Activated CD8-positive, alpha-beta T cell treated with anti-CD3 and anti-CD28 coated beads, Interleukin-2, amount 10 ng/mL, durations not matched to agents 7 days and 5 days (primary cell): ENCODE measurements around the gene RPL19. TPM values are rescaled to one million over a fixed set of nuclear protein-coding genes. Genes with fewer than 3 reads are reported as not detected.
A peak's percentile ranks its signal among the peaks of the same experiment; 100 is the strongest.

Experiments used
- ATAC-seq: fragments of 150-1000 bp; cut with Tn5 transposase; one replicate; pipeline ENCODE4 v1.10.0; 2021; ENCODE audit warnings: moderate library complexity
- CTCF ChIA-PET: fragments of 350-600 bp; sonication (Branson Sonifier 250); formaldehyde crosslinking; loops from one replicate; lab custom pipeline; 2021; ENCODE audit warnings: antibody characterized with exemption; lab: Charles Lee
- POLR2A ChIA-PET: fragments of 350-600 bp; sonication (Branson Sonifier 250); formaldehyde crosslinking; loops from one replicate; lab custom pipeline; 2021; ENCODE audit warnings: antibody characterized with exemption; lab: Charles Lee
- DNase-seq: peaks from one replicate; pipeline ENCODE4 v3.0.0-alpha.2; 2020
- H3K27ac Mint-ChIP-seq: one replicate; pipeline ENCODE4 v1.8.0; 2021; ENCODE audit warnings: mild to moderate bottlenecking, mixed read lengths
- H3K27me3 Mint-ChIP-seq: one replicate; pipeline ENCODE4 v1.8.0; 2021; ENCODE audit warnings: low read depth, mixed read lengths
- H3K36me3 Mint-ChIP-seq: one replicate; pipeline ENCODE4 v1.8.0; 2021; ENCODE audit warnings: low read depth, mixed read lengths
- H3K4me1 Mint-ChIP-seq: one replicate; pipeline ENCODE4 v1.8.0; 2021; ENCODE audit warnings: low read depth, mixed read lengths
- H3K4me3 Mint-ChIP-seq: one replicate; pipeline ENCODE4 v1.8.0; 2021; ENCODE audit warnings: mild to moderate bottlenecking, mixed read lengths
- H3K9me3 Mint-ChIP-seq: one replicate; pipeline ENCODE4 v1.8.0; 2022; ENCODE audit warnings: mixed read lengths; ENCODE audit not compliant: insufficient read depth
- total RNA-seq, 2 experiments: library from RNA; stranded (reverse); gene quantifications; one replicate each; pipeline ENCODE4 v1.2.3, GENCODE V29; 2021

RPL19 gene
- total RNA-seq, 2 experiments from 2014 or later = 1,896 to 1,946 TPM

DNA sequence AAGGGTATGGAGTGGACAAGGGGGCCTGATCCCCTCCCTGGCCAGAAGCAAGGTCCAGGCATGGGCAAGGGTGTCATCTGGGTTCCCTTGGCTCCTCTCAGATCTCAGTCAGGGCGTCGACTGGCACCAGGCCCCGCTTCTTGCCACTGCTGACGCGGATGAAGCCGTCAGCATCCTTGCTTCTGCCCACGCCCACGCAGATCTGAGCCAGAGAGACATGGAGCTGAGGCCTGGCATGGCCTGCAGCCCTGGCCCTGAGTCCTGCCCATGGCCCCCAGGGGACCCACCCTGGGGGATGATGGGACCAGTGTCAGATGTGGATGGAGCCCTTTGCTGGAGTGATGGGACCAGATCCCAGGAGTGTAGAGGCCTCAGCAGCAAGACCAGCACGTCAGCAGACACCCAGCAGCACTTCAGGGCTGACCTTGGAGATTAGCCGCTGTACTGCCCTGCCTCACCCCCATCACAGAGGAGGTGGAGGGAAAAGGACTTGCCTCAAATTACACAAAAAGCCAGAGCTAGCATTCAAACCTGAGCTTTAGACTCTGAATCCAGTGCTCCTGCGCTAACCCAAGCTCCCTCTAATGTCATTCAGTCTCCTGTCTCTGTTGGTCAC is 12.2 kb downstream of the RPL19 start:
- no peak for ATAC-seq
- peaks cover 26% of the 10 kb centered on the region for H3K4me1 Mint-ChIP-seq
- H3K36me3 Mint-ChIP-seq = no peaks in the 10 kb centered on the region
- H3K27ac Mint-ChIP-seq = no peak overlapping the region
- H3K9me3 Mint-ChIP-seq = no peaks in the 10 kb centered on the region
- CTCF ChIA-PET = interaction anchor here (1.0 to 1.3 kb wide), 3 partner anchors 25 to 230 kb away, joined by 3 to 4 read pairs (median 4); no protein-coding TSS in a partner anchor
- POLR2A ChIA-PET = no interaction called here
- no peak overlapping the region for H3K4me3 Mint-ChIP-seq
- DNase-seq = no peak
- peaks cover 23% of the 10 kb centered on the region for H3K27me3 Mint-ChIP-seq

DNA sequence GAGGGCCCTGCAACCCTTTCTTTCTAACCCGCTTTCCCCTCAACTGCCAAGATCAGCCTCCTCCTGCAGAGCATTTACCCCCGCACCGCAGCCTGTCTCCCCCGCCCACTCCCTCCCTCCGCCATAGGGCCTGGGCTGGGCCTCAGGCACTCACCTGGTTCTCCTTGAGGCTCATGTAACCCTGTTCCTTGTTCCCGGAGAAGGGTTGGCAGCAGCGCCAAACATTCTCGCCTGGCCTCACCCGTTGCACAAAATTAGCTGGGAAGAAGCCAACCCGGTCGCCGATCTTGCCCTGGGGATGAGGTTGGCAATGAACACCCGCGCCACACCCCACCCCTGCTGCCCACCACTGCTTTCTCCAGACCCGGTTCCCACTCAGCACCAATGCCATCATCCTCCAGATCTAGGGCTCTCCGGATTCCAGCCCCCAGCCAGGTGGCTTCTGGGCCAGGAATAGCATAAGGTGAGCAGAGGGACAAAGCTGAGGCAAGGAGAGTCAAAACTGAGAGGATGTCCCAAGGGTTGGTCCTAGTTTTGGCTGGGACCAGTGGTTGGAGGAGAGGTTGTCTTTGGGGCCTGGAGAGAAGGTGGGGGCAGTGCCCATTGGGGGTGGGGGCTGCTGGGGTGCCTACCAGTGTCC is 12.9 kb downstream of the RPL19 start:
- Mint-ChIP-seq H3K27ac (no peak overlapping the region), H3K4me3 (no peak overlapping the region), H3K4me1 (peaks cover 24% of the 10 kb centered on the region), H3K36me3 (no peaks in the 10 kb centered on the region), H3K27me3 (peaks cover 27% of the 10 kb centered on the region), H3K9me3 (no peaks in the 10 kb centered on the region)
- no peak for ATAC-seq
- no peak for DNase-seq
- CTCF ChIA-PET = interaction anchor here (1.0 to 1.3 kb wide), 4 partner anchors 24 to 230 kb away, joined by 3 to 4 read pairs (median 4); no protein-coding TSS in a partner anchor
- POLR2A ChIA-PET = no interaction called here

DNA sequence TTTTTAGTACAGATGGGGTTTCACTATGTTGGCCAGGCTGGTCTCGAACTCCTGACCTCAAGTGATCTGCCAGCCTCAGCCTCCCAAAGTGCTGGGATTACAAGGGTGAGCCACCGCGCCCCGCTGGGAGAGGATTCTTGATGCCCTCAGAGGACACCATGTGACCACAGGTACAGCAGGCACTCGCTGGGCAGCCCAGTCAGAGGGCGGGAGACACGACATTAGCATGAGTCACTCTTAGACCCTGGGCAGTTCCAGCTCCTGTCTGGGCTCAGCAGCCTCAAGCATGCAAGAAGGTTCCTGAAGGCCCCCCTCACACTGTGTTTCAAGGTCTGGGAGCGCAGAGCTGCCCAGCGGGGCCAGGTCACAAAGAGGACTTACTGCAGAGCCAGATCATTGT is 13.8 kb downstream of the RPL19 start:
- peaks cover 33% of the 10 kb centered on the region for H3K27me3 Mint-ChIP-seq
- no peaks in the 10 kb centered on the region for H3K36me3 Mint-ChIP-seq
- DNase-seq (no peak), ATAC-seq (no peak)
- no peak overlapping the region for H3K4me3 Mint-ChIP-seq
- no peaks in the 10 kb centered on the region for H3K9me3 Mint-ChIP-seq
- ChIA-PET POLR2A (no interaction called here), CTCF (interaction anchor here (0.8 to 1.2 kb wide), 2 partner anchors 22 to 49 kb away, joined by 3 read pairs; no protein-coding TSS in a partner anchor)
- H3K27ac Mint-ChIP-seq = no peak overlapping the region
- peaks cover 15% of the 10 kb centered on the region for H3K4me1 Mint-ChIP-seq

DNA sequence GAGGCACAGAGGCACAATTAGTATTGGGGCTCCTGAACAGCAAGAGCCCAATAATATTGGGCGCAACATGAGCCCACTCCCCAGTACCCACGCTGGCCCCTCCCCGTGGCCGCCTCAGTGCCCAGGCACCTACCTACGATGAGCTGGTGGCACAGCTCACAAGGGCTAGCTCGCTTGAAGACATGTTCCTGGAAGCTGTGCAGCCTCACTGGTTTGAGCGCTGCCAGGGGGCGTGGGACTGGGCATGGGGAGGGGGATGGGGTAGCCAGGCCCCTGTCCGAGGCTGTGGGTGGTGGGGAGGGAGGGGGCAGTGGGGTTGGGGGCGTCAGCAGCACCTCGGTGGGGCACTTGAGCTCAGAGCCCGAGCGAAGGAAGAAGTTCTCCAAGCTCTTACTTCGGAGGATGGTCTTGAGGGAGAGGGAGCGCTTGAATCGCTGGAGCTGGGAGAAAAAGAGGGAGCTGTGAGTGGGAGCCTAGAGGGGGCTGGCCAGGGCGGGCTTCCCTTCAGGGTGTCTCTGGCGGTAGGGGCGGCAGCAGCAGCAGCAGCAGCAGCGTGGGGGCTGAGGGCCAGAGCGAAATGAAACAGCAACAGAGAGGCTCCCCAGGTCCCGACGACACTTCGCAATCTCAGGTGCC is 17.8 kb downstream of the RPL19 start:
- Mint-ChIP-seq H3K27me3 (peaks cover 34% of the 10 kb centered on the region), H3K27ac (no peak overlapping the region), H3K9me3 (no peaks in the 10 kb centered on the region), H3K4me1 (no peaks in the 10 kb centered on the region), H3K36me3 (no peaks in the 10 kb centered on the region), H3K4me3 (no peak overlapping the region)
- ChIA-PET CTCF (interaction anchor here (0.7 to 3.2 kb wide), 6 partner anchors 14 to 27 kb away, joined by 3 to 18 read pairs (median 7); no protein-coding TSS in a partner anchor), POLR2A (interaction anchor here (1.1 kb wide), 1 partner anchor 20 kb away, joined by 3 read pairs; no protein-coding TSS in a partner anchor)
- DNase-seq (no peak), ATAC-seq (no peak)

DNA sequence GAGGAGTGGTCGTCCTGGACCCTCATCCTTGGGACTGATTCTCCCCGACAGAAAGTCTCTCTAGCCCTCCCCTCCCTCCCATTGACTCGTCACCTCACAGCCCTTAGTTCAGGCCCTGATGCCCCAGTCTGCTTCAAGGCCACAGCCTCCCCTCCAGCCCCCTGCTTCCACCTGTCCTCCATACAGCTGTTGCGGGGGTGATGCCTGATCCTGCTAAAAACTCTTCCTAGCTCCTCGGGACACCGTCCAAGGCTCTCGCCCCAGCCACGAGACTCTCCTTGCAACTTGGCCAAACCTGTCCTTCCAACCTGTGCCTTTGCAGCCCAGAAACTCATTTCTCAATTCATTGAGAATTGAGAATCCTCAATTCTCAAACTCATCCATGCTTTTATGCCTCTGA is 18.8 kb downstream of the RPL19 start:
- ChIA-PET CTCF (interaction anchor here (1.2 to 3.2 kb wide), 8 partner anchors 9 to 65 kb away, joined by 3 to 18 read pairs (median 6); no protein-coding TSS in a partner anchor), POLR2A (no interaction called here)
- ATAC-seq (no peak), DNase-seq (no peak)
- Mint-ChIP-seq H3K4me1 (no peaks in the 10 kb centered on the region), H3K36me3 (no peaks in the 10 kb centered on the region), H3K9me3 (no peaks in the 10 kb centered on the region), H3K27me3 (peaks cover 39% of the 10 kb centered on the region), H3K4me3 (no peak overlapping the region), H3K27ac (no peak overlapping the region)

DNA sequence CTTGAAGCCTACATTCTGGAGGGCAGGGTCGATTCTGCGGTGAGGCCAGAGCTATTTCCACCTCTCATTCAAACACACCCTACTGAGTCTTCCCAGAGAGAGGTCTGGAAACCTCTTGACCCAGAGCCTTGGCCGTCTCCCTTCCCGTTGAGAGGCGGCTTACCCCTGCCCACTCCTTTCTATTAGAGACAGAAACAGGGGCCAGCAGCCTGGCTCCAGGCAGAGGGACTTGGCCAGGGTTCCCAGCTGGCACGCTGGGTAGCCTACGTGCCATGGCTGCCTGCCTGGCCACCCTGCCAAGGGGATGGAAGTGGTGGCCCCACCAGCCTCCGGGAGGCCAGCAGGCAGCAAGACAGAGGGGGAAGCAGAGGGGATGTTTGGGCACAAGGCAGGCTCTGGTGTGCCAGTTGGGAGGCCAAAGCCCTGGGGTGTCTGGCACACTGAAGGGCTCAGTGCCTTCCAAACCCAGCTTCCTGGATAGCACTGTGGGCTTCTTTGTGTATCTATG is 19.6 kb downstream of the RPL19 start:
- CTCF ChIA-PET = interaction anchor here (1.2 to 3.2 kb wide), 6 partner anchors 10 to 66 kb away, joined by 3 to 18 read pairs (median 8); no protein-coding TSS in a partner anchor
- no peak overlapping the region for H3K4me3 Mint-ChIP-seq
- no peak overlapping the region for H3K27ac Mint-ChIP-seq
- POLR2A ChIA-PET = no interaction called here
- DNase-seq (no peak), ATAC-seq (no peak)
- H3K9me3 Mint-ChIP-seq = no peaks in the 10 kb centered on the region
- H3K27me3 Mint-ChIP-seq = peaks cover 45% of the 10 kb centered on the region
- no peaks in the 10 kb centered on the region for H3K36me3 Mint-ChIP-seq
- peaks cover under 1% of the 10 kb centered on the region for H3K4me1 Mint-ChIP-seq

DNA sequence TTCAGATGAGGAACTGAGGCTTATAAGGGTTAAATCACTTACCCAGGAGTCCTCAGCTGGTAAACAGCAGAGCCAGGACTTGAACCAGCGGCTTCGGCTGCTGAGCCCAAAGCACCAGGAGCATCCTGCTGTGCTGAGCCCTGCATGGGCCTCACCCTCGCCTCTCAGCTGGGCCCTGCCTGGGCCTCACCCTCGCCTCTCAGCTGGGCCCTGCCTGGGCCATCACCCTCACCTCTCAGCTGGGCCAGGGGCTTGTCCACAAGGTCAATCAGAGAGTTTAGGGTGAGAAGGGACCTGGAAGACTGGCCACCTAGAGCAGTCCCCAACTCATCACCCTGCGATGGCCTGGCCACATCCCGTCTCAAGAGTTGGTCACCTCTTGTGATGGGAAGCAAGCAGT is 21.5 kb downstream of the RPL19 start:
- DNase-seq (no peak), ATAC-seq (no peak)
- Mint-ChIP-seq H3K27ac (no peak overlapping the region), H3K36me3 (peaks cover 3% of the 10 kb centered on the region), H3K4me3 (no peak overlapping the region), H3K9me3 (no peaks in the 10 kb centered on the region), H3K27me3 (peaks cover 46% of the 10 kb centered on the region), H3K4me1 (peaks cover 7% of the 10 kb centered on the region)
- CTCF ChIA-PET = interaction anchor here (0.7 to 3.0 kb wide), 4 partner anchors 10 to 52 kb away, joined by 3 to 13 read pairs (median 6); no protein-coding TSS in a partner anchor
- POLR2A ChIA-PET = no interaction called here

DNA sequence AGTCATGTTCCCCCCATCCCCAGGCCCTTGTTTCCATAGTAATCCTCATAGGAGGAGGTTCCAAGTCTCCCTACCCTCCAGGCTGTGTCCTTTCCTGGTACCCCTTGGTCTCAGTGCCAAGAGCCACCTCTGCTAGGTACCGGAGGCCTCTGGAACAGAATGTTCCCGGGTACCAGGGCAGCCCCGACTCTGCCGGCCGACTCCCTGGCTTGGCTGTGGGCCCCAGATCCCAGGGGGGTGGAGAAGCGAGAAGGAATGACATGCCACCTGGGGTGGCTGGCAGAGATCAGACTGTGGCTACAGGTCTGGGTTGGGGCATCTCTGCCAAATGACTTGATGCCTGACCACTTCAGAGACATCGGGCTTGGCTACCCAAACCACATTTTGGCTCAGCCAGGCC is 22.1 kb downstream of the RPL19 start:
- Mint-ChIP-seq H3K36me3 (peaks cover 3% of the 10 kb centered on the region), H3K27me3 (peaks cover 44% of the 10 kb centered on the region), H3K4me1 (peaks cover 7% of the 10 kb centered on the region), H3K27ac (no peak overlapping the region), H3K4me3 (no peak overlapping the region), H3K9me3 (no peaks in the 10 kb centered on the region)
- POLR2A ChIA-PET = no interaction called here
- CTCF ChIA-PET = interaction anchor here (1.3 to 1.5 kb wide), 3 partner anchors 10 to 52 kb away, joined by 3 to 9 read pairs (median 7); no protein-coding TSS in a partner anchor
- DNase-seq (no peak), ATAC-seq (no peak)

DNA sequence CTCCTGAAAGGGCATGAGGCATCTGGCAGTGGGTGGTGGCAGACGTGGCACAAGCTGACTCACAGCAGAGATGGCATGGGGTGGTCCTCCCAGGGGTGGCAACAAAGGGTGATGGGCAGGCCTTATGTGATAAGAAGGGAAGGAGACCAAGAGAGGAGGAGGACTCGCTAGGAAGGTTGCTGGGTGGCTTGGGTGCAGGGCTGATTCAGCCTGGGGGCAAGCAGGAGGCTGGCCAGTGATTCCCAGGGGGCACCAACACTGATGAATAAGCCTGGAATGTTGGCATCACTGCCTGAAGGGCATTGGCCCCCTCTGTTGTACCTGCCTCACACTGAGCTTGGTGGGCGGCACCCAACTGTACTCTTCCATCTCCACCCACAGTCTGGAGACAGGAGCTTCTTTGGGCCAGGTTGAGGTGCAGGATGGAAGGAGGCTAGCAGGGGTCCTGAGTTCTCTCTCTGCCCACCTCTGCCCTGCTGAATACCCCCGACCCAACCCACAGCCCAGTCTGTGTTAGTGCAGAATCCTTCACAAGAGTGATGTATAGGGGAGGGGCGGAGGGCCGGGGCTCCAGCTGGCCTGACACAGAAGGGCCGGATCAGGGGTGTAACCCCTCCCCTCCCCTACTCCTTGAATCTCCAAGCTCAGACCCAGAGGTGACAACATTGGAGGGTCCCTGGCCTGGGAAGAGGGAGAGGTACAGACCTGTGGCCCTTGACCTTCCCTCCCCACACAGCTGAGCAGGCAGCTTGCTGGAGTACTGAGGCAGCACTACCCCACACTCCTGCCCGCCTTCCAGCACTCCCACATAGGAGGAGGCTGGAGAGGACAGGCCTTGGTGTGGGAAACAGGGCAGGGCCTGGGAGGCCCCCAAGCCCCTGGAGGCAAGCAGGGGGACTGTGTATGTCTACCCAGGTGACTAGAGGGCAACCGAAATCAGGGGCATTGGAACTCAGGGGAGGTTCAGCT is 23.1 kb downstream of the RPL19 start:
- ChIA-PET CTCF (interaction anchor here (1.2 to 1.4 kb wide), 4 partner anchors 9 to 240 kb away, joined by 3 to 7 read pairs (median 4); no protein-coding TSS in a partner anchor), POLR2A (no interaction called here)
- DNase-seq (no peak), ATAC-seq (peak; percentile 21)
- peaks cover 3% of the 10 kb centered on the region for H3K36me3 Mint-ChIP-seq
- no peak overlapping the region for H3K27ac Mint-ChIP-seq
- no peaks in the 10 kb centered on the region for H3K9me3 Mint-ChIP-seq
- H3K27me3 Mint-ChIP-seq = peaks cover 45% of the 10 kb centered on the region
- peaks cover 7% of the 10 kb centered on the region for H3K4me1 Mint-ChIP-seq
- no peak overlapping the region for H3K4me3 Mint-ChIP-seq

DNA sequence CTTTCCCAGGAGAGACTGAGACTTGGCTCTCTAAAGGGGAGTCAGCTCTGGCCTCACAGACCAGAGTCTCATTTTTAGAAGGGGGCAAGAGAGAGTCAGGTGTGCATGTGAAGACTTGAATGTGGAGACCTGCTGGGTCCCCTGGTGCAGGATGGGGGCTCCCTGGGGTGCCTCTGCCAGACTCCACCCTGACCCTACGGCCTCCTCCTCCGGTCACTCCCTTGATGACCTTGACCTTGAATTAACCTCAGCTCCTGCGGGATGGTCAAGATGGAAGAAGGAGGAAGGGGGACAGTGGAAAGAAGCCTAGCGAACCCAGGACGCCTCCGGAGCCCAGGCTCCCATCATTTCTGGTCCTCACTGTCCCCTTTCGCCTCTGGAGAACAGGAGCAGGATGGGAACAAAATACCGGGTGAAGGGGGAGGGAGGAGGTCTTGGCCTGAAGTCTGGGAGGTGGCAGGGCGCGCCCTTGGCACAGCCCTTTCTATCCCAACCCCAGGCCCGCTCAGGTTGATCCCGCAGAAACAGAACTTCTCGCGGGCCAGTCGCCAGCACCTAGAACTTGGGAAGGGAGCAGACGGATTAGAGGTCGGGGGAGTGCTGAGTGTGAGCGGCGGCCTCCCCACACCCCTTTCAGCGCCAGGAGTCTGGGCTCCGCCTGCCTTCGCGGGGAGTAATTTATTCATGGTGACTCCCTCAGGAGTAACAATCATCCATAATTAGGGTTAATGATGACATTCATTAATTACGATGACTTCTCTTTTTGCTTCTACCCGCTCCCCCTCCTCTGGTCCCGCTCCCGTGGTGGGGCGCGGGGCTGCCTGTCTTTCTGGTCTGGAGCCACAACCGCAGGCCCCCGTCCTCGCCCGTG is 24.1 kb downstream of the RPL19 start:
- ATAC-seq (no peak), DNase-seq (no peak)
- no peak overlapping the region for H3K4me3 Mint-ChIP-seq
- no peaks in the 10 kb centered on the region for H3K9me3 Mint-ChIP-seq
- peaks cover 7% of the 10 kb centered on the region for H3K4me1 Mint-ChIP-seq
- no peak overlapping the region for H3K27ac Mint-ChIP-seq
- ChIA-PET POLR2A (no interaction called here), CTCF (interaction anchor here (1.2 to 1.4 kb wide), 3 partner anchors 8 to 241 kb away, joined by 3 to 4 read pairs (median 4); no protein-coding TSS in a partner anchor)
- peaks cover 39% of the 10 kb centered on the region for H3K27me3 Mint-ChIP-seq
- H3K36me3 Mint-ChIP-seq = peaks cover 3% of the 10 kb centered on the region
